Measurements from ENCODE around the gene SH3GLB2. TPM values are rescaled to one million over a fixed set of nuclear protein-coding genes. Genes with fewer than 3 reads are reported as not detected.

The SH3GLB2 gene
- total RNA-seq, 1 experiment from 2014 or later = 66.5 TPM

GRCh38 chr9:128995791-128996190 lies 32.3 kb downstream of the SH3GLB2 start:
- no peaks in the 10 kb centered on the region for H3K27me3 Mint-ChIP-seq (ENCODE audit: unreplicated experiment)
- no peak overlapping the region for H3K27ac Mint-ChIP-seq (ENCODE audit: unreplicated experiment)
- no peaks in the 10 kb centered on the region for H3K9me3 Mint-ChIP-seq (ENCODE audit: low read depth, unreplicated experiment)
- TF ChIP-seq CTCF (IDR thresholded peaks at IDR 0.05; ENCODE audit: unreplicated experiment) = no peak
- DNase-seq = no peak
- intact Hi-C loops (cut with micrococcal nuclease; ENCODE audit: unreplicated experiment) = no loop called here
- CTCF ChIA-PET = no interaction called here
- peaks cover 43% of the 10 kb centered on the region for H3K36me3 Mint-ChIP-seq (ENCODE audit: insufficient read depth, unreplicated experiment)
- no peak overlapping the region for H3K4me3 Mint-ChIP-seq (ENCODE audit: low read depth, unreplicated experiment)
- no peaks in the 10 kb centered on the region for H3K4me1 Mint-ChIP-seq (ENCODE audit: low read depth, unreplicated experiment)
- no TSS peak for BruUV-seq (replicated peaks)

GRCh38 chr9:128992995-128993394 lies 35.1 kb downstream of the SH3GLB2 start:
- no TSS peak for BruUV-seq (replicated peaks)

GRCh38 chr9:128987805-128988204 lies 40.3 kb downstream of the SH3GLB2 start:
- no peak for DNase-seq
- BruUV-seq (replicated peaks) = no TSS peak
- Mint-ChIP-seq H3K9me3 (ENCODE audit: low read depth, unreplicated experiment) (no peaks in the 10 kb centered on the region), H3K4me1 (ENCODE audit: low read depth, unreplicated experiment) (no peaks in the 10 kb centered on the region), H3K27me3 (ENCODE audit: unreplicated experiment) (no peaks in the 10 kb centered on the region), H3K27ac (ENCODE audit: unreplicated experiment) (no peak overlapping the region), H3K4me3 (ENCODE audit: low read depth, unreplicated experiment) (no peak overlapping the region), H3K36me3 (ENCODE audit: insufficient read depth, unreplicated experiment) (peaks cover 12% of the 10 kb centered on the region)
- no peak for TF ChIP-seq CTCF (IDR thresholded peaks at IDR 0.05; ENCODE audit: unreplicated experiment)
- intact Hi-C loops (cut with micrococcal nuclease; ENCODE audit: unreplicated experiment) = no loop called here
- CTCF ChIA-PET = interaction anchor here (0.9 kb wide), 1 partner anchor 20 kb away, joined by 4 read pairs; no protein-coding TSS in a partner anchor

More at GRCh38 chr9:128992995-128993394, 35.1 kb downstream of the SH3GLB2 start:
- Mint-ChIP-seq H3K27ac (ENCODE audit: unreplicated experiment) (no peak overlapping the region), H3K36me3 (ENCODE audit: insufficient read depth, unreplicated experiment) (peaks cover 24% of the 10 kb centered on the region), H3K4me1 (ENCODE audit: low read depth, unreplicated experiment) (no peaks in the 10 kb centered on the region), H3K4me3 (ENCODE audit: low read depth, unreplicated experiment) (no peak overlapping the region), H3K27me3 (ENCODE audit: unreplicated experiment) (no peaks in the 10 kb centered on the region), H3K9me3 (ENCODE audit: low read depth, unreplicated experiment) (no peaks in the 10 kb centered on the region)
- TF ChIP-seq CTCF (IDR thresholded peaks at IDR 0.05; ENCODE audit: unreplicated experiment) = no peak
- DNase-seq = no peak
- CTCF ChIA-PET = interaction anchor here (0.6 kb wide), 1 partner anchor 31 kb away, joined by 8 read pairs; no protein-coding TSS in a partner anchor
- intact Hi-C loops (cut with micrococcal nuclease; ENCODE audit: unreplicated experiment) = no loop called here

DNA sequence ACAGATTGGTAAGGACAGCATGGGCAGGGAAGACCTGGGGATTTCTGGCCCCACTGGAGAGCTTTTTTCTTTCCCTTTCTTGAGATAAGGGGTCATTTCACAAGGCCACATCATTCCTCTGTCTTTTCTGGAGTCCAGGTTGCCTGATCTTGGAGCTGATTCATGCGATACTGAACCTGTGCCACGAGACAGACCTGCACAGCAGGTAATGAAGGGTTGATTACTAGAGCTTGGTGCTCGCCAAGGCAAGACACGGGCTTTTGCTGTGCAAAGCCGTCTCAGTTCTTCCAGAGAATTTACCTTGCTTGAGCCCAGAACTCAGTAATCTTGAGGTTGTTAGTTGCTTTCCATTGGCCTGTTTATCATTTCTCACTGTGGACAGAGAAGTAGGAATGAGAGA lies 41.5 kb downstream of the SH3GLB2 start:
- no peaks in the 10 kb centered on the region for H3K9me3 Mint-ChIP-seq (ENCODE audit: low read depth, unreplicated experiment)
- BruUV-seq (replicated peaks) = no TSS peak
- H3K4me3 Mint-ChIP-seq (ENCODE audit: low read depth, unreplicated experiment) = no peak overlapping the region
- H3K27me3 Mint-ChIP-seq (ENCODE audit: unreplicated experiment) = no peaks in the 10 kb centered on the region
- no peak for DNase-seq
- no peak for TF ChIP-seq CTCF (IDR thresholded peaks at IDR 0.05; ENCODE audit: unreplicated experiment)
- no peak overlapping the region for H3K27ac Mint-ChIP-seq (ENCODE audit: unreplicated experiment)
- no peaks in the 10 kb centered on the region for H3K4me1 Mint-ChIP-seq (ENCODE audit: low read depth, unreplicated experiment)
- intact Hi-C loops (cut with micrococcal nuclease; ENCODE audit: unreplicated experiment) = no loop called here
- CTCF ChIA-PET = no interaction called here
- peaks cover 14% of the 10 kb centered on the region for H3K36me3 Mint-ChIP-seq (ENCODE audit: insufficient read depth, unreplicated experiment)

Measured in Calu3 (cell line).